NOMO-1 treated with DMSO at 0.1 percent for 48 hours (cell line): Measurements from ENCODE around the gene ORMDL3.
"Not testable (repeated sequence)": the region's sequence is repeated elsewhere in the genome, so short reads cannot be mapped to it uniquely, and the experiment has no call there.

Experiments used
- DNase-seq: peaks from one replicate; lab custom pipeline; 2025; ENCODE audit not compliant: unreplicated experiment; lab: John Stamatoyannopoulos, UW

ORMDL3 gene

GRCh38 chr17:39950871-39951348 is 23.5 kb upstream of the ORMDL3 start:
- no peak for DNase-seq

GRCh38 chr17:39949028-39949427 is 21.6 kb upstream of the ORMDL3 start:
- DNase-seq = peak; percentile 16

GRCh38 chr17:39948489-39948828 is 21.1 kb upstream of the ORMDL3 start:
- DNase-seq = not testable (repeated sequence)

- DNase-seq = no peak
Observed at GRCh38 chr17:39946551-39947330, 19.3 kb upstream of the ORMDL3 start.

GRCh38 chr17:39944393-39944711 is 17.0 kb upstream of the ORMDL3 start:
- no peak for DNase-seq

GRCh38 chr17:39943702-39944392 is 16.4 kb upstream of the ORMDL3 start:
- DNase-seq = no peak

- DNase-seq = peak; percentile 48
Observed at GRCh38 chr17:39939588-39940419, 12.4 kb upstream of the ORMDL3 start.

GRCh38 chr17:39939106-39939505 is 11.7 kb upstream of the ORMDL3 start:
- DNase-seq = no peak

- no peak for DNase-seq
Observed at GRCh38 chr17:39938140-39938869, 10.9 kb upstream of the ORMDL3 start.

GRCh38 chr17:39937447-39937846 is 10.0 kb upstream of the ORMDL3 start:
- no peak for DNase-seq

GRCh38 chr17:39935909-39936308 is 8.5 kb upstream of the ORMDL3 start:
- no peak for DNase-seq

GRCh38 chr17:39934324-39934723 is 6.9 kb upstream of the ORMDL3 start:
- no peak for DNase-seq

- DNase-seq = no peak
Observed at GRCh38 chr17:39933912-39934311, 6.5 kb upstream of the ORMDL3 start.

GRCh38 chr17:39929646-39930407 is 2.4 kb upstream of the ORMDL3 start:
- no peak for DNase-seq

GRCh38 chr17:39928858-39929645 is 1.7 kb upstream of the ORMDL3 start:
- DNase-seq = peak; percentile 96

- no peak for DNase-seq
Observed at GRCh38 chr17:39927929-39928857, 792 bp upstream of the ORMDL3 start.

- DNase-seq = peak; percentile 39
Observed at GRCh38 chr17:39926588-39927100, 757 bp downstream of the ORMDL3 start.

GRCh38 chr17:39926135-39926587 is 1.2 kb downstream of the ORMDL3 start:
- no peak for DNase-seq
